ENCODE measurements around the gene AGPAT1. TPM values are rescaled to one million over a fixed set of nuclear protein-coding genes. Genes with fewer than 3 reads are reported as not detected.
"Not testable (repeated sequence)": the region's sequence is repeated elsewhere in the genome, so short reads cannot be mapped to it uniquely, and the experiment has no call there.

AGPAT1 gene
- total RNA-seq, 2 experiments from 2014 or later, result 30.4 to 30.5 TPM

DNA sequence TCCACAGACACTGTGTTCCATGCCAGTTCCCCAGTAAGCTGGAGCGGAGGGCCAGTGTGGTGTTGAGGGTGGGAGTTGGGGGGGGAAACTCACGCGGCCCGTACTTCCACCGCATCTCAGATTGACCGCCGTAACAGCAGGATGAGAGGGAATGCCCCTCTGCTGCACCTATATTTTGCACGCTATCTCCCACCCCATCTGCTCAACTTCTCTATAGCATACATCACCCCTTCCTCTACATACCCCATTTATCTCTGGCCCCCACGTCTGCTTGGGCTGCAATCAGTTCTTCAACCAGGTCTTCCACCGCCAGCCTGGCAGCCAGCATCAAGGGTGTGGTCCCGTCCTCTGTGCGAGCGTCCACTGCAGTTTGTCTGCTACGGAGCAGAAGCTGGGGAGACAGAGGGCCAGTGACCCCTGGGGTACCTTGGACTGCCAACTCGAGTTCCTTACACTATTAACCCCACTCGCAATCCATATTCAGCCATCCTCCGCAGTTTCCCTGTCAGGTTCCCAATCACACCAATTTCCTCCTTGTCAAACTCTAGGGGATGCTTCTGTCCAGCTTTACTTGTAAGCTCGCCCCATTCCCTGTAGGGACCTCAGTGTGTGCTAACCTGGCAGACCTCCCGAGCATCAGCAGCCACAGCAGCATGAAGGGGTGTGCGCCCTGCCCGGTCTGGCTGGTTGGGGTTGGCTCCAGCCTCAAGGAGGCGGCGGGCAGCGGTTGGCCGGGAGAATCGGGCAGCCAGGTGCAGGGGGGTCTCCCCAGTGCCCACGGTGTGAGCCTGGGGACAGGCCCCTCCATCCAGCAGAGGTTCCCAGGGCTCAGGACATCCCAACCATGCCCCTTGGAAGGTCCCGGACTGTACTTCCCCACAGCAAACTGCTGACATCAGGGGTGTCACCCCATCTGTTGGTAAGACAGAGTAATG lies 21.1 kb upstream of the AGPAT1 start:
- DNase-seq (peak; percentile 17), ATAC-seq (no peak)
- Mint-ChIP-seq H3K27me3 (no peaks in the 10 kb centered on the region), H3K9me3 (ENCODE audit: low read depth) (no peaks in the 10 kb centered on the region), H3K36me3 (ENCODE audit: low read depth) (no peaks in the 10 kb centered on the region), H3K4me1 (peaks cover 30% of the 10 kb centered on the region), H3K27ac (peak overlapping the region; percentile 98), H3K4me3 (peak overlapping the region; percentile 94)
- intact Hi-C loops (cut with DNase I, micrococcal nuclease), result loop anchor here (1.0 to 10.0 kb wide), 11 partner anchors 43 to 1218 kb away; partner anchors contain the start of genes BAG6 (in 1 of the 2), CLIC1 (in 1 of the 2), CUTA (in 1 of the 2) and DDX39B (in 1 of the 2)
- ChIA-PET POLR2A (interaction anchor here (0.5 kb wide), 2 partner anchors 13 to 407 kb away, joined by 3 read pairs; no protein-coding TSS in a partner anchor), CTCF (no interaction called here)

DNA sequence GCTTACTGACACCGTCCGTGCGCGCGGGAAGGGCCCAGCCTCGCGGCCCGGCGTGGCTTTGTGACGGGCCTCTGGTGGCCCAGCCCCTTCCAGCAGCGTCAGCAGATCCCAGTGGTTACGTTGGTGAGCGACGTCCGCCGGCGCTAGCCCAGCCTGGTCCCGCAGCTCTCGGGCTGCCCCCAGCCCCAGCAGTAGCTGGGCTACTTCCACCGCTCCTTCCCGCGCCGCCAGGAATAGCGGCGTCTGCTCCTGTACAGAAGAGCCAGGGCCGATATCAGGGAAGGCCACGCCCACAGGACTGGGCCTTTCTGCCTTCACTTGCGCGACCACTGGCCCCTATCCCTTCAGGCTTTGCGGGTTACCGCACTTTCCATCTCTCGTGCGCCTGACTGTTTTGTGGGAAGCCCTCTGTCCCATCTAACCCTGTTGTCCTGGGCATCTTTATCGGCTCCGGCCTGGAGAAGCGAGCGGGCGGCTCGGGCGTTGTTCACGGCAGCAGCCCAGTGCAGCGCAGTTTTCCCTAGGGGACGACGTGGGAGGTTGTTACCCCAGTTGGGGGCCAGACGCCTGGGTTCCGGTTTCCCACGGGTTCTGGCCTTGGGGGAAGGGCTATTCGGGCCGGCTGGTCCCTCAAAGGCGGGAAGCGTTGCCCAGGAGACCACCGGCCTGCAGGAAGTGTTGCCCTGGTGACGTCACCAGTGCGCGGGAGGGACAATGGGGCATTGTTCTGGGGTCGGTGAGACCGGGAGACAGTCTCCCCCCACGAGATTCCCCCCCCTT lies 20.2 kb upstream of the AGPAT1 start:
- Mint-ChIP-seq H3K27me3 (no peaks in the 10 kb centered on the region), H3K4me1 (peaks cover 32% of the 10 kb centered on the region), H3K36me3 (ENCODE audit: low read depth) (peaks cover 5% of the 10 kb centered on the region), H3K9me3 (ENCODE audit: low read depth) (no peaks in the 10 kb centered on the region), H3K4me3 (peak overlapping the region; percentile 94), H3K27ac (peak overlapping the region; percentile 98)
- DNase-seq (peak; percentile 82), ATAC-seq (no peak)
- ChIA-PET CTCF (interaction anchor here (0.6 to 1.9 kb wide), 11 partner anchors 10 to 644 kb away, joined by 3 to 7 read pairs (median 4); partner anchors contain the start of genes AGPAT1, ATF6B and FKBPL), POLR2A (interaction anchor here (0.9 to 1.5 kb wide), 9 partner anchors 13 to 1052 kb away, joined by 3 to 8 read pairs (median 5); partner anchors contain the start of genes AGPAT1, ATF6B, DDX39B and GPANK1)
- intact Hi-C loops (cut with DNase I, micrococcal nuclease), result loop anchor here (1.0 to 10.0 kb wide), 23 partner anchors 18 to 1219 kb away; partner anchors contain the start of genes DXO (in 2 of the 2), FKBPL (in 2 of the 2), PPT2 (in 2 of the 2) and RNF5 (in 2 of the 2)

GRCh38 chr6:32195652-32195901 lies 19.7 kb upstream of the AGPAT1 start:
- CTCF ChIA-PET, result interaction anchor here (0.6 to 1.9 kb wide), 12 partner anchors 10 to 644 kb away, joined by 3 to 7 read pairs (median 4); partner anchors contain the start of genes AGPAT1, ATF6B and FKBPL

GRCh38 chr6:32194825-32195651 lies 19.2 kb upstream of the AGPAT1 start:
- DNase-seq (peak; percentile 62), ATAC-seq (no peak)
- H3K36me3 Mint-ChIP-seq (ENCODE audit: low read depth), result peaks cover 7% of the 10 kb centered on the region
- peak overlapping the region; percentile 90 for H3K27ac Mint-ChIP-seq
- POLR2A ChIA-PET, result interaction anchor here (0.6 to 1.5 kb wide), 11 partner anchors 12 to 1365 kb away, joined by 3 to 8 read pairs (median 5); partner anchors contain the start of genes AGPAT1, ATF6B, DDX39B and GPANK1
- peak overlapping the region; percentile 94 for H3K4me3 Mint-ChIP-seq
- CTCF ChIA-PET, result interaction anchor here (0.6 to 1.9 kb wide), 11 partner anchors 11 to 645 kb away, joined by 3 to 7 read pairs (median 4); partner anchors contain the start of genes AGPAT1, ATF6B and FKBPL
- H3K27me3 Mint-ChIP-seq, result no peaks in the 10 kb centered on the region
- H3K9me3 Mint-ChIP-seq (ENCODE audit: low read depth), result no peaks in the 10 kb centered on the region
- intact Hi-C loops (cut with DNase I, micrococcal nuclease), result loop anchor here (1.0 to 10.0 kb wide), 21 partner anchors 17 to 1220 kb away; partner anchors contain the start of genes DXO (in 2 of the 2), FKBPL (in 2 of the 2), RNF5 (in 2 of the 2) and BAG6 (in 1 of the 2)
- H3K4me1 Mint-ChIP-seq, result peaks cover 32% of the 10 kb centered on the region

More at GRCh38 chr6:32195652-32195901, 19.7 kb upstream of the AGPAT1 start:
- peak; percentile 100 for DNase-seq
- Mint-ChIP-seq H3K27me3 (no peaks in the 10 kb centered on the region), H3K4me3 (peak overlapping the region; percentile 94), H3K9me3 (ENCODE audit: low read depth) (no peaks in the 10 kb centered on the region), H3K27ac (peak overlapping the region; percentile 90), H3K36me3 (ENCODE audit: low read depth) (peaks cover 7% of the 10 kb centered on the region), H3K4me1 (peaks cover 32% of the 10 kb centered on the region)
- POLR2A ChIA-PET, result interaction anchor here (0.6 to 1.5 kb wide), 11 partner anchors 13 to 1366 kb away, joined by 3 to 8 read pairs (median 5); partner anchors contain the start of genes AGPAT1, ATF6B, DDX39B and GPANK1
- ATAC-seq, result peak; percentile 90
- intact Hi-C loops (cut with DNase I, micrococcal nuclease), result loop anchor here (1.0 to 10.0 kb wide), 21 partner anchors 17 to 1219 kb away; partner anchors contain the start of genes DXO (in 2 of the 2), FKBPL (in 2 of the 2), RNF5 (in 2 of the 2) and BAG6 (in 1 of the 2)

- intact Hi-C loops (cut with DNase I, micrococcal nuclease), result loop anchor here (2.0 to 10.0 kb wide), 5 partner anchors 220 to 1220 kb away; partner anchors contain the start of genes CUTA (in 1 of the 2), DXO (in 1 of the 2), EHMT2 (in 1 of the 2) and HSPA1B (in 1 of the 2)
- Mint-ChIP-seq H3K9me3 (ENCODE audit: low read depth) (no peaks in the 10 kb centered on the region), H3K4me1 (peaks cover 32% of the 10 kb centered on the region), H3K27ac (peak overlapping the region; percentile 90), H3K27me3 (no peaks in the 10 kb centered on the region), H3K4me3 (peak overlapping the region; percentile 94), H3K36me3 (ENCODE audit: low read depth) (peaks cover 8% of the 10 kb centered on the region)
- ATAC-seq, result no peak
- CTCF ChIA-PET, result interaction anchor here (0.6 to 1.9 kb wide), 2 partner anchors 45 to 619 kb away, joined by 3 to 6 read pairs; partner anchors contain the start of gene TNF
- POLR2A ChIA-PET, result no interaction called here
- no peak for DNase-seq
Measured at GRCh38 chr6:32194388-32194787, 18.5 kb upstream of the AGPAT1 start.

DNA sequence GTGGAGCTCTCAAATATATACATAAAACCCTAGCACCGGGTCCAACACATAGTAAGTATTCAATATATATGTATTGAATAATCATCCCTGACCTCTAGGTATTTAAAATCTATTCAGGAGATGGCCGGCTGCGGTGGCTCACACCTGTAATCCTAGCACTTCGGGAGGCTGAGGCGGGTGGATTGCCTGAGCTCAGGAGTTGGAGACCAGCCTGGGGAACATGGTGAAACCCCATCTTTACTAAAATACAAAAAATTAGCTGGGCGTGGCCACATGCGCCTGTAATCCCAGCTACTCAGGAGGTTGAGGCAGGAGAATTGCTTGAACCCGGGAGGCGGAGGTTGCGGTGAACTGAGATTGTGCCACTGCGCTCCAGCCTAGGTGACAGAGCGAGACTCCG lies 17.2 kb upstream of the AGPAT1 start:
- Mint-ChIP-seq H3K4me1 (peaks cover 44% of the 10 kb centered on the region), H3K4me3 (peak overlapping the region; percentile 95), H3K27ac (peak overlapping the region; percentile 96), H3K36me3 (ENCODE audit: low read depth) (peaks cover 20% of the 10 kb centered on the region)
- ChIA-PET CTCF (interaction anchor here (0.6 to 1.6 kb wide), 6 partner anchors 13 to 704 kb away, joined by 3 to 5 read pairs (median 4); partner anchors contain the start of genes FKBPL and PRRT1), POLR2A (interaction anchor here (2.6 kb wide), 1 partner anchor 10 kb away, joined by 9 read pairs; no protein-coding TSS in a partner anchor)
- not testable (repeated sequence) for H3K9me3 Mint-ChIP-seq (ENCODE audit: low read depth); DNase-seq; ATAC-seq; H3K27me3 Mint-ChIP-seq
- intact Hi-C loops (cut with DNase I, micrococcal nuclease), result loop anchor here (10.0 kb wide), 3 partner anchors 218 to 1222 kb away; partner anchors contain the start of genes CUTA (in 1 of the 2), DXO (in 1 of the 2) and PHF1 (in 1 of the 2)

GRCh38 chr6:32192608-32193039 lies 16.7 kb upstream of the AGPAT1 start, which contains the start of gene GPSM3:
TSS of gene GPSM3 (minus strand) at chr6:32192643. CDS start at chr6:32192513, 130 bp downstream.
- no peak for ATAC-seq
- no peaks in the 10 kb centered on the region for H3K27me3 Mint-ChIP-seq
- ChIA-PET POLR2A (interaction anchor here (2.6 kb wide), 1 partner anchor 10 kb away, joined by 9 read pairs; no protein-coding TSS in a partner anchor), CTCF (interaction anchor here (0.6 to 1.6 kb wide), 5 partner anchors 13 to 703 kb away, joined by 3 to 5 read pairs (median 4); partner anchors contain the start of genes FKBPL and PRRT1)
- peaks cover 49% of the 10 kb centered on the region for H3K4me1 Mint-ChIP-seq
- peak within 1 kb of the TSS; percentile 95 for H3K4me3 Mint-ChIP-seq
- H3K27ac Mint-ChIP-seq, result peak within 1 kb of the TSS; percentile 96
- H3K36me3 Mint-ChIP-seq (ENCODE audit: low read depth), result peaks cover 24% of the 10 kb centered on the region
- DNase-seq, result peak; percentile 69
- H3K9me3 Mint-ChIP-seq (ENCODE audit: low read depth), result no peaks in the 10 kb centered on the region
- intact Hi-C loops (cut with DNase I, micrococcal nuclease), result loop anchor here (10.0 kb wide), 3 partner anchors 218 to 1222 kb away; partner anchors contain the start of genes CUTA (in 1 of the 2), DXO (in 1 of the 2) and PHF1 (in 1 of the 2)

GRCh38 chr6:32191696-32192607 lies 16.1 kb upstream of the AGPAT1 start:
- POLR2A ChIA-PET, result interaction anchor here (1.0 to 2.6 kb wide), 2 partner anchors 9 to 64 kb away, joined by 4 to 9 read pairs; partner anchors contain the start of gene ATF6B
- Mint-ChIP-seq H3K27ac (peak overlapping the region; percentile 96), H3K36me3 (ENCODE audit: low read depth) (peaks cover 31% of the 10 kb centered on the region), H3K4me1 (peaks cover 54% of the 10 kb centered on the region), H3K9me3 (ENCODE audit: low read depth) (no peaks in the 10 kb centered on the region), H3K4me3 (peak overlapping the region; percentile 95), H3K27me3 (no peaks in the 10 kb centered on the region)
- intact Hi-C loops (cut with DNase I, micrococcal nuclease), result loop anchor here (10.0 kb wide), 3 partner anchors 217 to 1223 kb away; partner anchors contain the start of genes CUTA (in 1 of the 2), DXO (in 1 of the 2) and PHF1 (in 1 of the 2)
- CTCF ChIA-PET, result interaction anchor here (0.9 to 1.6 kb wide), 4 partner anchors 13 to 62 kb away, joined by 3 to 5 read pairs (median 4); partner anchors contain the start of genes FKBPL and PRRT1
- ATAC-seq (no peak), DNase-seq (peak; percentile 47)
